GM12878 (cell line): ENCODE results near the gene AOPEP. TPM values are rescaled to one million over a fixed set of nuclear protein-coding genes. Genes with fewer than 3 reads are reported as not detected.

Experiments
- ATAC-seq: fragments of 200-7000 bp; cut with Tn5 transposase; 3 replicates; pipeline ENCODE4 v1.9.1; 2020; ENCODE audit warnings: mild to moderate bottlenecking, moderate library complexity
- BruUV-seq: library from RNA; stranded (reverse); fragments of 400-500 nt; replicated peaks from 2 replicates; lab custom pipeline; 2021; lab: Mats Ljungman, UMichigan
- CTCF ChIA-PET: fragments of 300-600 bp; sonication (Branson Sonifier 250); formaldehyde crosslinking; extraction: SDS; loops from one replicate; lab custom pipeline; 2021; ENCODE audit warnings: inconsistent platforms; lab: Yijun Ruan, JAX
- POLR2A ChIA-PET: fragments of 350-600 bp; formaldehyde crosslinking; extraction: SDS; loops from one replicate; lab custom pipeline; 2021; ENCODE audit warnings: inconsistent platforms; lab: Charles Lee
- RAD21 ChIA-PET: fragments of 300-600 bp; sonication (Branson Sonifier 250); formaldehyde crosslinking; loops from one replicate; lab custom pipeline; 2023; ENCODE audit warnings: antibody characterized with exemption; ENCODE audit not compliant: unreplicated experiment; lab: Charles Lee
- SMC1A ChIA-PET: fragments of 300-600 bp; sonication (Branson Sonifier 250); formaldehyde crosslinking; loops from one replicate; lab custom pipeline; 2023; ENCODE audit not compliant: unreplicated experiment, uncharacterized antibody; lab: Charles Lee
- DNase-seq: peaks from one replicate; pipeline ENCODE4 v3.0.0-alpha.2; 2011; ENCODE audit warnings: low read depth, low spot score
- FAIRE-seq: peaks from 3 replicates; lab custom pipeline; 2011; peaks lifted over from hg19 to GRCh38; lab: Jason Lieb, UNC
- H2AFZ ChIP-seq: 2 replicates; pipeline ENCODE4 v1.6.0; 2011; ENCODE audit warnings: low read depth, low read length, control low read depth; ENCODE audit not compliant: control insufficient read depth
- H3K27ac ChIP-seq: 2 replicates; pipeline ENCODE4 v1.5.1; 2011; ENCODE audit warnings: control low read depth; ENCODE audit not compliant: control insufficient read depth, insufficient read depth
- H3K27me3 ChIP-seq, 2 experiments: replicated peaks in 1 of 2; 2 replicates each; pipeline versions ENCODE4 v1.6.0 to v1.6.1; 2011; ENCODE audit warnings: low read length in 1 of 2; ENCODE audit not compliant: control insufficient read depth in 2 of 2, insufficient read depth in 2 of 2
- H3K36me3 ChIP-seq, 2 experiments: 2 replicates each; pipeline ENCODE4 v1.5.1; 2011; ENCODE audit warnings: low read length in 1 of 2; ENCODE audit not compliant: control insufficient read depth in 2 of 2, insufficient read depth in 2 of 2
- H3K4me1 ChIP-seq: 2 replicates; pipeline ENCODE4 v1.6.1; 2011; ENCODE audit warnings: mild to moderate bottlenecking, low read length, moderate library complexity, mixed read lengths; ENCODE audit not compliant: control insufficient read depth, insufficient read depth
- H3K4me2 ChIP-seq: 2 replicates; pipeline ENCODE4 v1.6.0; 2011; ENCODE audit warnings: control low read depth; ENCODE audit not compliant: control insufficient read depth, insufficient read depth
- H3K4me3 ChIP-seq: fragments of 200-600 bp; sonication (generic); 2 replicates; pipeline ENCODE4 v1.5.1; 2016
- H3K79me2 ChIP-seq: 2 replicates; pipeline ENCODE4 v1.6.0; 2011; ENCODE audit warnings: low read length; ENCODE audit not compliant: control insufficient read depth, insufficient read depth
- H3K9ac ChIP-seq: 2 replicates; pipeline ENCODE4 v1.8.0; 2011; ENCODE audit warnings: low read length, control low read depth, mixed read lengths; ENCODE audit not compliant: control insufficient read depth, insufficient read depth
- H3K9me3 ChIP-seq: replicated peaks from 3 replicates; pipeline ENCODE4 v1.5.1; 2011; ENCODE audit warnings: mild to moderate bottlenecking, low read length; ENCODE audit not compliant: control insufficient read depth, insufficient read depth
- H4K20me1 ChIP-seq: 2 replicates; pipeline ENCODE4 v1.6.0; 2011; ENCODE audit not compliant: control insufficient read depth, insufficient read depth
- ELK1 ChIP-seq: IDR thresholded peaks from 2 replicates; pipeline ENCODE4 v1.6.1; 2012; ENCODE audit warnings: low read depth, low read length, improper control_type of control experiment
- EZH2 ChIP-seq: IDR thresholded peaks from 2 replicates; pipeline ENCODE4 v1.6.1; 2012; ENCODE audit warnings: low read depth, mild to moderate bottlenecking, control low read depth, inconsistent platforms, low read length, borderline replicate concordance; ENCODE audit not compliant: control insufficient read depth
- SREBF1 ChIP-seq: IDR thresholded peaks from 2 replicates; pipeline ENCODE4 v1.6.1; 2012; ENCODE audit warnings: mild to moderate bottlenecking, low read length
- ZBTB11 ChIP-seq: fragments of 450-650 bp; formaldehyde crosslinking; IDR thresholded peaks from 2 replicates; pipeline ENCODE4 v1.5.0; 2022; ENCODE audit warnings: mild to moderate bottlenecking, missing genetic modification characterization
- ZNF384 ChIP-seq: IDR thresholded peaks from 2 replicates; pipeline ENCODE4 v1.6.1; 2012; ENCODE audit warnings: low read depth, mild to moderate bottlenecking, low read length, improper control_type of control experiment, borderline replicate concordance
- ZSCAN29 ChIP-seq: fragments of 450-650 bp; IDR thresholded peaks from 2 replicates; pipeline ENCODE4 v1.6.1; 2017; ENCODE audit warnings: mild to moderate bottlenecking, moderate library complexity
- WGBS: methylation state at CpG from one replicate; pipeline ENCODE4 v1.1.6; 2016; ENCODE audit warnings: low lambda C conversion rate; ENCODE audit not compliant: insufficient replicate concordance, insufficient coverage; ENCODE audit errors: missing lambda C conversion rate; 5-methylcytosine and 5-hydroxymethylcytosine counted together
- in situ Hi-C: fragments of 300-500 bp; cut with MboI; formaldehyde crosslinking; loops from 9 replicates; pipeline ENCODE4 v1.14.3; 2018; ENCODE audit warnings: mixed read lengths
- intact Hi-C: fragments of 100-400 bp; cut with micrococcal nuclease; formaldehyde crosslinking; loops from one replicate; pipeline ENCODE4 v1.14.2; 2022; ENCODE audit not compliant: unreplicated experiment
- polyA plus RNA-seq, 11 experiments: library from polyadenylated mRNA; depleted of rRNA in 4 of 11; unstranded in 6 of 11; stranded (reverse) in 5 of 11; fragments of >200 nt; fragmentation: Nextera tagmentation in 4 of 11; fragmentation: Illumina TruSeq in 1 of 11; extraction: Ambion mirVana in 4 of 11; extraction: Trizol in 1 of 11; gene quantifications; 1 replicate in 1 of 11; 2 replicates in 10 of 11; pipeline versions ENCODE4 v1.2.1 to v1.2.3, GENCODE V29; 2011 to 2016; ENCODE audit warnings: inconsistent platforms in 2 of 11, missing spikeins in 2 of 11, low read depth in 1 of 11
- total RNA-seq, 4 experiments: library from RNA; depleted of rRNA in 3 of 4; stranded (reverse); fragments of >200 nt in 3 of 4; fragmentation: Illumina TruSeq in 1 of 4; extraction: Trizol in 1 of 4; gene quantifications; 2 replicates each; pipeline versions ENCODE4 v1.2.1 to v1.2.3, GENCODE V29; 2013 to 2021
- TF ChIP-seq, protein P1 (sequence below): fragments of 450-650 bp; IDR thresholded peaks from 2 replicates; pipeline ENCODE4 v1.6.1; 2017; ENCODE audit warnings: mild to moderate bottlenecking, moderate library complexity
- TF ChIP-seq, protein P2 (sequence below): IDR thresholded peaks from 2 replicates; pipeline ENCODE4 v1.6.1; 2012; ENCODE audit warnings: improper control_type of control experiment, low read depth, low read length; ENCODE audit not compliant: insufficient replicate concordance

Gene AOPEP
- total and polyA plus RNA-seq, 10 of the 15 experiments (the other 5 are each of a cell fraction or from before 2014, with no cell fraction given) = 2.3 to 16.9 (median 10.1) TPM

DNA sequence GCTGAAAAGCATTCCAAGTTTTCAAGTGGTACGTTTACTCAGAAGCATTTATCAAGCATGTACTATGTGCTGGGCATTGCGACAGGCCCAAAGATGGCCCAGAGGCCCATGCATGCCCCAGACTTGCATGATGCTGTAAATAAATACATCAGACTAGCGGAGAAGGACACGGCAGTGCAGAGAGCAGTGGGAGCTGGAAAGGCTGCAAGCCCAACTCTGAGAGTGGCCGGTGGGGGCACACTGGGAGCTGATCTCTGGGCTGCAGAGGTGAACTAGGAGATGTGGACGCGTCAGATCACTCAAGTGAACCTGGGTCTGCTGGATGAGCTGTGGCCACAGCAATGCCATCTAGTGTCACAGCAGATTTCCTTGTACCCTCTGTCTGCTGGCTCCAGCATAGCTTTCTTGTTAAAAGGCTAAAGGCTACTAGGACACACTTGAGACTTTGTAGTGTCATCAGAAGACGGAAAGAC, 344.1 kb downstream of the AOPEP start:
- no peaks in the 10 kb centered on the region for H3K9me3 ChIP-seq
- in situ Hi-C loops (no loop called here), intact Hi-C loops (no loop called here)
- no peaks in the 10 kb centered on the region for H4K20me1 ChIP-seq
- DNase-seq (no peak), ATAC-seq (no peak), FAIRE-seq (no peak)
- no peak overlapping the region for H2AFZ ChIP-seq
- no peak overlapping the region for H3K27ac ChIP-seq
- CTCF ChIA-PET = interaction anchor here (1.2 to 1.4 kb wide), 2 partner anchors 152 to 389 kb away, joined by 3 to 6 read pairs; no protein-coding TSS in a partner anchor
- WGBS = 91% methylated on average over 8 of the region's 8 CpGs
- no peaks in the 10 kb centered on the region for H3K27me3 ChIP-seq
- H3K4me1 ChIP-seq = no peaks in the 10 kb centered on the region
- H3K9ac ChIP-seq = no peak overlapping the region
- SMC1A ChIA-PET = no interaction called here
- H3K36me3 ChIP-seq = peaks cover 2 to 3% of the 10 kb centered on the region in 2 experiments; a peak in 2 of 4 replicates
- H3K4me2 ChIP-seq = no peak overlapping the region
- BruUV-seq = no TSS peak
- H3K4me3 ChIP-seq = no peak overlapping the region
- RAD21 ChIA-PET = no interaction called here
- H3K79me2 ChIP-seq = no peaks in the 10 kb centered on the region
- POLR2A ChIA-PET = no interaction called here
- TF ChIP-seq, protein P1, sequence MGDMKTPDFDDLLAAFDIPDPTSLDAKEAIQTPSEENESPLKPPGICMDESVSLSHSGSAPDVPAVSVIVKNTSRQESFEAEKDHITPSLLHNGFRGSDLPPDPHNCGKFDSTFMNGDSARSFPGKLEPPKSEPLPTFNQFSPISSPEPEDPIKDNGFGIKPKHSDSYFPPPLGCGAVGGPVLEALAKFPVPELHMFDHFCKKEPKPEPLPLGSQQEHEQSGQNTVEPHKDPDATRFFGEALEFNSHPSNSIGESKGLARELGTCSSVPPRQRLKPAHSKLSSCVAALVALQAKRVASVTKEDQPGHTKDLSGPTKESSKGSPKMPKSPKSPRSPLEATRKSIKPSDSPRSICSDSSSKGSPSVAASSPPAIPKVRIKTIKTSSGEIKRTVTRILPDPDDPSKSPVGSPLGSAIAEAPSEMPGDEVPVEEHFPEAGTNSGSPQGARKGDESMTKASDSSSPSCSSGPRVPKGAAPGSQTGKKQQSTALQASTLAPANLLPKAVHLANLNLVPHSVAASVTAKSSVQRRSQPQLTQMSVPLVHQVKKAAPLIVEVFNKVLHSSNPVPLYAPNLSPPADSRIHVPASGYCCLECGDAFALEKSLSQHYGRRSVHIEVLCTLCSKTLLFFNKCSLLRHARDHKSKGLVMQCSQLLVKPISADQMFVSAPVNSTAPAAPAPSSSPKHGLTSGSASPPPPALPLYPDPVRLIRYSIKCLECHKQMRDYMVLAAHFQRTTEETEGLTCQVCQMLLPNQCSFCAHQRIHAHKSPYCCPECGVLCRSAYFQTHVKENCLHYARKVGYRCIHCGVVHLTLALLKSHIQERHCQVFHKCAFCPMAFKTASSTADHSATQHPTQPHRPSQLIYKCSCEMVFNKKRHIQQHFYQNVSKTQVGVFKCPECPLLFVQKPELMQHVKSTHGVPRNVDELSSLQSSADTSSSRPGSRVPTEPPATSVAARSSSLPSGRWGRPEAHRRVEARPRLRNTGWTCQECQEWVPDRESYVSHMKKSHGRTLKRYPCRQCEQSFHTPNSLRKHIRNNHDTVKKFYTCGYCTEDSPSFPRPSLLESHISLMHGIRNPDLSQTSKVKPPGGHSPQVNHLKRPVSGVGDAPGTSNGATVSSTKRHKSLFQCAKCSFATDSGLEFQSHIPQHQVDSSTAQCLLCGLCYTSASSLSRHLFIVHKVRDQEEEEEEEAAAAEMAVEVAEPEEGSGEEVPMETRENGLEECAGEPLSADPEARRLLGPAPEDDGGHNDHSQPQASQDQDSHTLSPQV = no peak
- no peak for TF ChIP-seq ZSCAN29
- no peak for TF ChIP-seq ZNF384
- no peak for TF ChIP-seq ELK1
- TF ChIP-seq EZH2 = no peak
- TF ChIP-seq, protein P2, sequence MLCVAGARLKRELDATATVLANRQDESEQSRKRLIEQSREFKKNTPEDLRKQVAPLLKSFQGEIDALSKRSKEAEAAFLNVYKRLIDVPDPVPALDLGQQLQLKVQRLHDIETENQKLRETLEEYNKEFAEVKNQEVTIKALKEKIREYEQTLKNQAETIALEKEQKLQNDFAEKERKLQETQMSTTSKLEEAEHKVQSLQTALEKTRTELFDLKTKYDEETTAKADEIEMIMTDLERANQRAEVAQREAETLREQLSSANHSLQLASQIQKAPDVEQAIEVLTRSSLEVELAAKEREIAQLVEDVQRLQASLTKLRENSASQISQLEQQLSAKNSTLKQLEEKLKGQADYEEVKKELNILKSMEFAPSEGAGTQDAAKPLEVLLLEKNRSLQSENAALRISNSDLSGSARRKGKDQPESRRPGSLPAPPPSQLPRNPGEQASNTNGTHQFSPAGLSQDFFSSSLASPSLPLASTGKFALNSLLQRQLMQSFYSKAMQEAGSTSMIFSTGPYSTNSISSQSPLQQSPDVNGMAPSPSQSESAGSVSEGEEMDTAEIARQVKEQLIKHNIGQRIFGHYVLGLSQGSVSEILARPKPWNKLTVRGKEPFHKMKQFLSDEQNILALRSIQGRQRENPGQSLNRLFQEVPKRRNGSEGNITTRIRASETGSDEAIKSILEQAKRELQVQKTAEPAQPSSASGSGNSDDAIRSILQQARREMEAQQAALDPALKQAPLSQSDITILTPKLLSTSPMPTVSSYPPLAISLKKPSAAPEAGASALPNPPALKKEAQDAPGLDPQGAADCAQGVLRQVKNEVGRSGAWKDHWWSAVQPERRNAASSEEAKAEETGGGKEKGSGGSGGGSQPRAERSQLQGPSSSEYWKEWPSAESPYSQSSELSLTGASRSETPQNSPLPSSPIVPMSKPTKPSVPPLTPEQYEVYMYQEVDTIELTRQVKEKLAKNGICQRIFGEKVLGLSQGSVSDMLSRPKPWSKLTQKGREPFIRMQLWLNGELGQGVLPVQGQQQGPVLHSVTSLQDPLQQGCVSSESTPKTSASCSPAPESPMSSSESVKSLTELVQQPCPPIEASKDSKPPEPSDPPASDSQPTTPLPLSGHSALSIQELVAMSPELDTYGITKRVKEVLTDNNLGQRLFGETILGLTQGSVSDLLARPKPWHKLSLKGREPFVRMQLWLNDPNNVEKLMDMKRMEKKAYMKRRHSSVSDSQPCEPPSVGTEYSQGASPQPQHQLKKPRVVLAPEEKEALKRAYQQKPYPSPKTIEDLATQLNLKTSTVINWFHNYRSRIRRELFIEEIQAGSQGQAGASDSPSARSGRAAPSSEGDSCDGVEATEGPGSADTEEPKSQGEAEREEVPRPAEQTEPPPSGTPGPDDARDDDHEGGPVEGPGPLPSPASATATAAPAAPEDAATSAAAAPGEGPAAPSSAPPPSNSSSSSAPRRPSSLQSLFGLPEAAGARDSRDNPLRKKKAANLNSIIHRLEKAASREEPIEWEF = no peak
- no peak for TF ChIP-seq ZBTB11 (CRISPR knock-in tag)
- no peak for TF ChIP-seq SREBF1
